GM23338 (cell line): ENCODE measurements around the gene DOCK2. TPM values are rescaled to one million over a fixed set of nuclear protein-coding genes. Genes with fewer than 3 reads are reported as not detected.

ENCODE experiments used
- ATAC-seq: fragments of 200-7000 bp; cut with Tn5 transposase; 3 replicates; pipeline ENCODE4 v1.9.1; 2020
- DNase-seq: peaks from one replicate; pipeline ENCODE4 v3.0.0-alpha.2; 2015; ENCODE audit warnings: low spot score
- H2AFZ ChIP-seq: fragments of 200-600 bp; sonication (generic); 2 replicates; pipeline ENCODE4 v1.8.0; 2016; ENCODE audit warnings: antibody characterized with exemption, mild to moderate bottlenecking, moderate library complexity
- H3F3A ChIP-seq: fragments of 200-600 bp; sonication (generic); replicated peaks from 2 replicates; pipeline ENCODE4 v1.8.0; 2017; ENCODE audit warnings: antibody characterized with exemption, mixed run types, low read depth
- H3K27ac ChIP-seq: fragments of 200-600 bp; sonication (generic); 2 replicates; pipeline ENCODE4 v1.6.1; 2016; ENCODE audit warnings: low read depth
- H3K27me3 ChIP-seq: fragments of 200-600 bp; sonication (generic); 2 replicates; pipeline ENCODE4 v1.8.0; 2016; ENCODE audit warnings: mild to moderate bottlenecking, mixed run types, moderate library complexity; ENCODE audit not compliant: insufficient read depth
- H3K36me3 ChIP-seq: fragments of 200-600 bp; sonication (generic); 2 replicates; pipeline ENCODE4 v1.8.0; 2016; ENCODE audit warnings: mild to moderate bottlenecking; ENCODE audit not compliant: insufficient read depth
- H3K4me1 ChIP-seq: fragments of 200-600 bp; sonication (generic); 2 replicates; pipeline ENCODE4 v1.8.0; 2016; ENCODE audit warnings: mild to moderate bottlenecking, moderate library complexity; ENCODE audit not compliant: insufficient read depth
- H3K4me2 ChIP-seq: fragments of 200-600 bp; sonication (generic); 2 replicates; pipeline ENCODE4 v1.7.1; 2017; ENCODE audit warnings: mixed run types
- H3K4me3 ChIP-seq: fragments of 200-600 bp; sonication (generic); 2 replicates; pipeline ENCODE4 v1.6.1; 2016; ENCODE audit warnings: mixed run types
- H3K79me2 ChIP-seq: fragments of 200-600 bp; sonication (generic); replicated peaks from 2 replicates; pipeline ENCODE4 v1.8.0; 2017; ENCODE audit warnings: mild to moderate bottlenecking; ENCODE audit not compliant: insufficient read depth
- H3K9me2 ChIP-seq: fragments of 200-600 bp; sonication (generic); 2 replicates; pipeline ENCODE4 v1.8.0; 2017; ENCODE audit not compliant: insufficient read depth
- H4K20me1 ChIP-seq: fragments of 200-600 bp; sonication (generic); replicated peaks from 2 replicates; pipeline ENCODE4 v1.8.0; 2017; ENCODE audit warnings: mild to moderate bottlenecking; ENCODE audit not compliant: insufficient read depth
- H3K27ac Mint-ChIP-seq: 2 replicates; pipeline ENCODE4 v1.8.0; 2020; ENCODE audit warnings: inconsistent platforms, mild to moderate bottlenecking, moderate library complexity, mixed read lengths
- H3K27me3 Mint-ChIP-seq: 3 replicates; pipeline ENCODE4 v1.8.0; 2022; ENCODE audit warnings: low read depth, mild to moderate bottlenecking, moderate library complexity, mixed read lengths, inconsistent platforms; ENCODE audit not compliant: insufficient read depth, poor library complexity
- H3K36me3 Mint-ChIP-seq: 3 replicates; pipeline ENCODE4 v1.8.0; 2021; ENCODE audit warnings: low read depth, mild to moderate bottlenecking, inconsistent platforms, moderate library complexity, mixed read lengths
- H3K4me1 Mint-ChIP-seq: 3 replicates; pipeline ENCODE4 v1.8.0; 2020; ENCODE audit warnings: mild to moderate bottlenecking, inconsistent platforms, mixed read lengths
- H3K4me3 Mint-ChIP-seq: 3 replicates; pipeline ENCODE4 v1.8.0; 2021; ENCODE audit warnings: moderate library complexity, mild to moderate bottlenecking, inconsistent platforms, mixed read lengths
- H3K9me3 Mint-ChIP-seq: 3 replicates; pipeline ENCODE4 v1.8.0; 2020; ENCODE audit warnings: moderate library complexity, mild to moderate bottlenecking, inconsistent platforms, mixed read lengths
- CREB1 ChIP-seq: fragments of 250-450 bp; sonication (Bioruptor Pico); IDR thresholded peaks from 2 replicates; pipeline ENCODE4 v1.5.0; 2020; ENCODE audit warnings: low read depth, mild to moderate bottlenecking, moderate library complexity
- EZH2 ChIP-seq: fragments of 200-600 bp; sonication (generic); IDR thresholded peaks from one replicate; pipeline ENCODE4 v1.8.0; 2017; ENCODE audit warnings: antibody characterized with exemption, mild to moderate bottlenecking, low read depth; ENCODE audit not compliant: unreplicated experiment
- EZH2phosphoT487 ChIP-seq: fragments of 200-600 bp; sonication (generic); IDR thresholded peaks from one replicate; pipeline ENCODE4 v1.8.1; 2018; ENCODE audit warnings: antibody characterized with exemption; ENCODE audit not compliant: unreplicated experiment
- JUNB ChIP-seq: IDR thresholded peaks from one replicate; pipeline ENCODE4 v1.6.1; 2016; ENCODE audit warnings: antibody characterized with exemption; ENCODE audit not compliant: unreplicated experiment
- NANOG ChIP-seq: IDR thresholded peaks from 2 replicates; pipeline ENCODE4 v1.6.1; 2016; ENCODE audit warnings: antibody characterized with exemption, borderline replicate concordance
- POLR2AphosphoS5 ChIP-seq: IDR thresholded peaks from 2 replicates; pipeline ENCODE4 v1.6.1; 2016; ENCODE audit warnings: antibody characterized with exemption, low read depth
- STAT1 ChIP-seq: IDR thresholded peaks from one replicate; pipeline ENCODE4 v1.6.1; 2016; ENCODE audit warnings: antibody characterized with exemption; ENCODE audit not compliant: unreplicated experiment
- ZNF114 ChIP-seq: fragments of 250-450 bp; sonication (Bioruptor Pico); IDR thresholded peaks from 2 replicates; pipeline ENCODE4 v1.5.0; 2020; ENCODE audit warnings: mild to moderate bottlenecking, moderate library complexity
- ZNF331 ChIP-seq: fragments of 250-450 bp; sonication (Bioruptor Pico); IDR thresholded peaks from 2 replicates; pipeline ENCODE4 v1.5.0; 2020; ENCODE audit warnings: low read depth, mild to moderate bottlenecking, moderate library complexity
- polyA plus RNA-seq: library from polyadenylated mRNA; unstranded; fragments of >200 nt; fragmentation: Nextera tagmentation; extraction: Ambion mirVana; gene quantifications from 2 replicates; pipeline ENCODE4 v1.2.1, GENCODE V29; 2016
- total RNA-seq: library from RNA; depleted of rRNA; stranded (reverse); fragments of >200 nt; shearing (Covaris generic); gene quantifications from 2 replicates; pipeline ENCODE4 v1.2.3, GENCODE V29; 2014
- TF ChIP-seq, protein P1 (sequence below), 2 experiments: fragments of 200-600 bp in 1 of 2; sonication (generic) in 1 of 2; conservative IDR thresholded peaks; 2 replicates each; pipeline versions ENCODE4 v1.5.1 to v1.6.1; 2016 to 2017; ENCODE audit warnings: antibody characterized with exemption in 2 of 2, low read depth in 2 of 2, mild to moderate bottlenecking in 2 of 2, moderate library complexity in 1 of 2
- TF ChIP-seq, protein P2 (sequence below): IDR thresholded peaks from one replicate; pipeline ENCODE4 v1.6.1; 2018; ENCODE audit warnings: antibody characterized with exemption; ENCODE audit not compliant: unreplicated experiment
- TF ChIP-seq, protein P3 (sequence below): fragments of 250-450 bp; sonication (Bioruptor Pico); IDR thresholded peaks from 2 replicates; pipeline ENCODE4 v1.5.0; 2020; ENCODE audit warnings: mild to moderate bottlenecking, moderate library complexity
- TF ChIP-seq, protein P4 (sequence below): IDR thresholded peaks from 2 replicates; pipeline ENCODE4 v1.6.1; 2016; ENCODE audit warnings: antibody characterized with exemption

The DOCK2 gene
- total and polyA plus RNA-seq, 2 experiments from 2014 or later, result 3.7 to 9.4 TPM

DNA sequence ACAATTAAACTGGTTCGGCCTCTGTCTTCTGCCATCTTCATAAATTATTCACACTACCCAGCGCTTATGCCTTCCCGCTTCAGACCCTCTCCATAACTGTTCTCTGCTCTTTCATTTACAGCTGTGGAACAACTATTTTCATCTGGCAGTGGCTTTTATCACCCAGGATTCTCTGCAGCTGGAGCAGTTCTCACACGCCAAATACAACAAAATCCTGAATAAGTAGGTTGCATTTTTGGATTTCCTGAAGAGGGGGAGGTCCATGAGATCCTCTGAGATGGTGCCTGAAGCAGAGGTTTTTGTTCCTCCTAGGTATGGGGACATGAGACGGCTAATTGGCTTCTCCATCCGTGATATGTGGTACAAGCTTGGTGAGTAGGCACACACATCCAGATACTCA is 371.3 kb downstream of the DOCK2 start:
- H3K27me3 Mint-ChIP-seq, result peaks cover 4% of the 10 kb centered on the region
- H3K36me3 Mint-ChIP-seq, result no peaks in the 10 kb centered on the region; the same call in 2 of the 3 replicates
- TF ChIP-seq EZH2phosphoT487, result no peak
- no peak for TF ChIP-seq JUNB
- TF ChIP-seq CREB1 (CRISPR knock-in tag), result no peak
- TF ChIP-seq, protein P1, sequence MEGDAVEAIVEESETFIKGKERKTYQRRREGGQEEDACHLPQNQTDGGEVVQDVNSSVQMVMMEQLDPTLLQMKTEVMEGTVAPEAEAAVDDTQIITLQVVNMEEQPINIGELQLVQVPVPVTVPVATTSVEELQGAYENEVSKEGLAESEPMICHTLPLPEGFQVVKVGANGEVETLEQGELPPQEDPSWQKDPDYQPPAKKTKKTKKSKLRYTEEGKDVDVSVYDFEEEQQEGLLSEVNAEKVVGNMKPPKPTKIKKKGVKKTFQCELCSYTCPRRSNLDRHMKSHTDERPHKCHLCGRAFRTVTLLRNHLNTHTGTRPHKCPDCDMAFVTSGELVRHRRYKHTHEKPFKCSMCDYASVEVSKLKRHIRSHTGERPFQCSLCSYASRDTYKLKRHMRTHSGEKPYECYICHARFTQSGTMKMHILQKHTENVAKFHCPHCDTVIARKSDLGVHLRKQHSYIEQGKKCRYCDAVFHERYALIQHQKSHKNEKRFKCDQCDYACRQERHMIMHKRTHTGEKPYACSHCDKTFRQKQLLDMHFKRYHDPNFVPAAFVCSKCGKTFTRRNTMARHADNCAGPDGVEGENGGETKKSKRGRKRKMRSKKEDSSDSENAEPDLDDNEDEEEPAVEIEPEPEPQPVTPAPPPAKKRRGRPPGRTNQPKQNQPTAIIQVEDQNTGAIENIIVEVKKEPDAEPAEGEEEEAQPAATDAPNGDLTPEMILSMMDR (conservative IDR thresholded peaks at IDR 0.05; ENCODE audit: low read depth in 2 of 2), result no peak
- TF ChIP-seq NANOG, result no peak
- no peak for TF ChIP-seq POLR2AphosphoS5
- no peak for TF ChIP-seq EZH2
- TF ChIP-seq, protein P2, sequence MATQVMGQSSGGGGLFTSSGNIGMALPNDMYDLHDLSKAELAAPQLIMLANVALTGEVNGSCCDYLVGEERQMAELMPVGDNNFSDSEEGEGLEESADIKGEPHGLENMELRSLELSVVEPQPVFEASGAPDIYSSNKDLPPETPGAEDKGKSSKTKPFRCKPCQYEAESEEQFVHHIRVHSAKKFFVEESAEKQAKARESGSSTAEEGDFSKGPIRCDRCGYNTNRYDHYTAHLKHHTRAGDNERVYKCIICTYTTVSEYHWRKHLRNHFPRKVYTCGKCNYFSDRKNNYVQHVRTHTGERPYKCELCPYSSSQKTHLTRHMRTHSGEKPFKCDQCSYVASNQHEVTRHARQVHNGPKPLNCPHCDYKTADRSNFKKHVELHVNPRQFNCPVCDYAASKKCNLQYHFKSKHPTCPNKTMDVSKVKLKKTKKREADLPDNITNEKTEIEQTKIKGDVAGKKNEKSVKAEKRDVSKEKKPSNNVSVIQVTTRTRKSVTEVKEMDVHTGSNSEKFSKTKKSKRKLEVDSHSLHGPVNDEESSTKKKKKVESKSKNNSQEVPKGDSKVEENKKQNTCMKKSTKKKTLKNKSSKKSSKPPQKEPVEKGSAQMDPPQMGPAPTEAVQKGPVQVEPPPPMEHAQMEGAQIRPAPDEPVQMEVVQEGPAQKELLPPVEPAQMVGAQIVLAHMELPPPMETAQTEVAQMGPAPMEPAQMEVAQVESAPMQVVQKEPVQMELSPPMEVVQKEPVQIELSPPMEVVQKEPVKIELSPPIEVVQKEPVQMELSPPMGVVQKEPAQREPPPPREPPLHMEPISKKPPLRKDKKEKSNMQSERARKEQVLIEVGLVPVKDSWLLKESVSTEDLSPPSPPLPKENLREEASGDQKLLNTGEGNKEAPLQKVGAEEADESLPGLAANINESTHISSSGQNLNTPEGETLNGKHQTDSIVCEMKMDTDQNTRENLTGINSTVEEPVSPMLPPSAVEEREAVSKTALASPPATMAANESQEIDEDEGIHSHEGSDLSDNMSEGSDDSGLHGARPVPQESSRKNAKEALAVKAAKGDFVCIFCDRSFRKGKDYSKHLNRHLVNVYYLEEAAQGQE, result no peak
- no peak for TF ChIP-seq STAT1
- no peak for TF ChIP-seq ZNF331 (CRISPR knock-in tag)
- TF ChIP-seq, protein P3, sequence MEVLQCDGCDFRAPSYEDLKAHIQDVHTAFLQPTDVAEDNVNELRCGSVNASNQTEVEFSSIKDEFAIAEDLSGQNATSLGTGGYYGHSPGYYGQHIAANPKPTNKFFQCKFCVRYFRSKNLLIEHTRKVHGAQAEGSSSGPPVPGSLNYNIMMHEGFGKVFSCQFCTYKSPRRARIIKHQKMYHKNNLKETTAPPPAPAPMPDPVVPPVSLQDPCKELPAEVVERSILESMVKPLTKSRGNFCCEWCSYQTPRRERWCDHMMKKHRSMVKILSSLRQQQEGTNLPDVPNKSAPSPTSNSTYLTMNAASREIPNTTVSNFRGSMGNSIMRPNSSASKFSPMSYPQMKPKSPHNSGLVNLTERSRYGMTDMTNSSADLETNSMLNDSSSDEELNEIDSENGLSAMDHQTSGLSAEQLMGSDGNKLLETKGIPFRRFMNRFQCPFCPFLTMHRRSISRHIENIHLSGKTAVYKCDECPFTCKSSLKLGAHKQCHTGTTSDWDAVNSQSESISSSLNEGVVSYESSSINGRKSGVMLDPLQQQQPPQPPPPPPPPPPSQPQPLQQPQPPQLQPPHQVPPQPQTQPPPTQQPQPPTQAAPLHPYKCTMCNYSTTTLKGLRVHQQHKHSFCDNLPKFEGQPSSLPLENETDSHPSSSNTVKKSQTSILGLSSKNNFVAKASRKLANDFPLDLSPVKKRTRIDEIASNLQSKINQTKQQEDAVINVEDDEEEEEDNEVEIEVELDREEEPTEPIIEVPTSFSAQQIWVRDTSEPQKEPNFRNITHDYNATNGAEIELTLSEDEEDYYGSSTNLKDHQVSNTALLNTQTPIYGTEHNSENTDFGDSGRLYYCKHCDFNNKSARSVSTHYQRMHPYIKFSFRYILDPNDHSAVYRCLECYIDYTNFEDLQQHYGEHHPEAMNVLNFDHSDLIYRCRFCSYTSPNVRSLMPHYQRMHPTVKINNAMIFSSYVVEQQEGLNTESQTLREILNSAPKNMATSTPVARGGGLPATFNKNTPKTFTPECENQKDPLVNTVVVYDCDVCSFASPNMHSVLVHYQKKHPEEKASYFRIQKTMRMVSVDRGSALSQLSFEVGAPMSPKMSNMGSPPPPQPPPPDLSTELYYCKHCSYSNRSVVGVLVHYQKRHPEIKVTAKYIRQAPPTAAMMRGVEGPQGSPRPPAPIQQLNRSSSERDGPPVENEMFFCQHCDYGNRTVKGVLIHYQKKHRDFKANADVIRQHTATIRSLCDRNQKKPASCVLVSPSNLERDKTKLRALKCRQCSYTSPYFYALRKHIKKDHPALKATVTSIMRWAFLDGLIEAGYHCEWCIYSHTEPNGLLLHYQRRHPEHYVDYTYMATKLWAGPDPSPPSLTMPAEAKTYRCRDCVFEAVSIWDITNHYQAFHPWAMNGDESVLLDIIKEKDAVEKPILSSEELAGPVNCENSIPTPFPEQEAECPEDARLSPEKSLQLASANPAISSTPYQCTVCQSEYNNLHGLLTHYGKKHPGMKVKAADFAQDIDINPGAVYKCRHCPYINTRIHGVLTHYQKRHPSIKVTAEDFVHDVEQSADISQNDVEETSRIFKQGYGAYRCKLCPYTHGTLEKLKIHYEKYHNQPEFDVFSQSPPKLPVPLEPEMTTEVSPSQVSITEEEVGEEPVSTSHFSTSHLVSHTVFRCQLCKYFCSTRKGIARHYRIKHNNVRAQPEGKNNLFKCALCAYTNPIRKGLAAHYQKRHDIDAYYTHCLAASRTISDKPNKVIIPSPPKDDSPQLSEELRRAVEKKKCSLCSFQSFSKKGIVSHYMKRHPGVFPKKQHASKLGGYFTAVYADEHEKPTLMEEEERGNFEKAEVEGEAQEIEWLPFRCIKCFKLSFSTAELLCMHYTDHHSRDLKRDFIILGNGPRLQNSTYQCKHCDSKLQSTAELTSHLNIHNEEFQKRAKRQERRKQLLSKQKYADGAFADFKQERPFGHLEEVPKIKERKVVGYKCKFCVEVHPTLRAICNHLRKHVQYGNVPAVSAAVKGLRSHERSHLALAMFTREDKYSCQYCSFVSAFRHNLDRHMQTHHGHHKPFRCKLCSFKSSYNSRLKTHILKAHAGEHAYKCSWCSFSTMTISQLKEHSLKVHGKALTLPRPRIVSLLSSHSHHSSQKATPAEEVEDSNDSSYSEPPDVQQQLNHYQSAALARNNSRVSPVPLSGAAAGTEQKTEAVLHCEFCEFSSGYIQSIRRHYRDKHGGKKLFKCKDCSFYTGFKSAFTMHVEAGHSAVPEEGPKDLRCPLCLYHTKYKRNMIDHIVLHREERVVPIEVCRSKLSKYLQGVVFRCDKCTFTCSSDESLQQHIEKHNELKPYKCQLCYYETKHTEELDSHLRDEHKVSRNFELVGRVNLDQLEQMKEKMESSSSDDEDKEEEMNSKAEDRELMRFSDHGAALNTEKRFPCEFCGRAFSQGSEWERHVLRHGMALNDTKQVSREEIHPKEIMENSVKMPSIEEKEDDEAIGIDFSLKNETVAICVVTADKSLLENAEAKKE (CRISPR knock-in tag), result no peak
- no peak for TF ChIP-seq ZNF114 (CRISPR knock-in tag)
- TF ChIP-seq, protein P4, sequence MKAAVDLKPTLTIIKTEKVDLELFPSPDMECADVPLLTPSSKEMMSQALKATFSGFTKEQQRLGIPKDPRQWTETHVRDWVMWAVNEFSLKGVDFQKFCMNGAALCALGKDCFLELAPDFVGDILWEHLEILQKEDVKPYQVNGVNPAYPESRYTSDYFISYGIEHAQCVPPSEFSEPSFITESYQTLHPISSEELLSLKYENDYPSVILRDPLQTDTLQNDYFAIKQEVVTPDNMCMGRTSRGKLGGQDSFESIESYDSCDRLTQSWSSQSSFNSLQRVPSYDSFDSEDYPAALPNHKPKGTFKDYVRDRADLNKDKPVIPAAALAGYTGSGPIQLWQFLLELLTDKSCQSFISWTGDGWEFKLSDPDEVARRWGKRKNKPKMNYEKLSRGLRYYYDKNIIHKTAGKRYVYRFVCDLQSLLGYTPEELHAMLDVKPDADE, result no peak
- H3K4me3 ChIP-seq, result no peak overlapping the region
- H3K27ac Mint-ChIP-seq, result no peak overlapping the region
- peaks cover 6% of the 10 kb centered on the region; the same call in 1 of the 3 replicates for H3K9me3 Mint-ChIP-seq
- DNase-seq (no peak), ATAC-seq (no peak)
- H3K4me3 Mint-ChIP-seq, result no peak overlapping the region
- no peaks in the 10 kb centered on the region for H3K9me2 ChIP-seq
- no peaks in the 10 kb centered on the region for H3F3A ChIP-seq
- no peak overlapping the region for H3K27ac ChIP-seq
- H3K79me2 ChIP-seq, result no peaks in the 10 kb centered on the region
- H3K4me1 Mint-ChIP-seq, result peaks cover 7% of the 10 kb centered on the region; the same call in 1 of the 3 replicates
- no peaks in the 10 kb centered on the region for H3K36me3 ChIP-seq
- no peak overlapping the region for H3K4me2 ChIP-seq
- H2AFZ ChIP-seq, result no peak overlapping the region
- no peaks in the 10 kb centered on the region for H3K27me3 ChIP-seq
- H4K20me1 ChIP-seq, result no peaks in the 10 kb centered on the region
- no peaks in the 10 kb centered on the region for H3K4me1 ChIP-seq
